Activated CD8-positive, alpha-beta memory T cell treated with anti-CD3 and anti-CD28 coated beads for 36 hours (primary cell): Measurements from ENCODE around the gene PIEZO2. TPM values are rescaled to one million over a fixed set of nuclear protein-coding genes. Genes with fewer than 3 reads are reported as not detected.
"Not testable (repeated sequence)": the region's sequence is repeated elsewhere in the genome, so short reads cannot be mapped to it uniquely, and the experiment has no call there.

Experiments
- CTCF ChIA-PET: fragments of 350-600 bp; sonication (Branson Sonifier 250); formaldehyde crosslinking; loops from one replicate; lab custom pipeline; 2021; ENCODE audit warnings: antibody characterized with exemption; lab: Charles Lee
- POLR2A ChIA-PET: fragments of 350-600 bp; sonication (Branson Sonifier 250); formaldehyde crosslinking; loops from one replicate; lab custom pipeline; 2021; ENCODE audit warnings: antibody characterized with exemption; lab: Charles Lee
- total RNA-seq, 2 experiments: library from RNA; stranded (reverse); gene quantifications; one replicate each; pipeline ENCODE4 v1.2.3, GENCODE V29; 2021

The PIEZO2 gene
- total RNA-seq, 2 experiments from 2014 or later: not detected

- CTCF ChIA-PET, POLR2A ChIA-PET: not testable (repeated sequence)
These were observed 506.3 kb downstream of the PIEZO2 start for GRCh38 chr18:10642915-10643524.

- POLR2A ChIA-PET, CTCF ChIA-PET: not testable (repeated sequence)
These were observed 510.9 kb downstream of the PIEZO2 start for GRCh38 chr18:10638539-10638885.

GRCh38 chr18:10637858-10638538 is 511.4 kb downstream of the PIEZO2 start:
- POLR2A ChIA-PET, CTCF ChIA-PET: not testable (repeated sequence)

GRCh38 chr18:10629076-10629475 is 520.3 kb downstream of the PIEZO2 start:
- CTCF ChIA-PET, POLR2A ChIA-PET: not testable (repeated sequence)

- CTCF ChIA-PET, POLR2A ChIA-PET: not testable (repeated sequence)
These were observed 522.7 kb downstream of the PIEZO2 start for GRCh38 chr18:10626606-10627213.

- CTCF ChIA-PET, POLR2A ChIA-PET: not testable (repeated sequence)
These were observed 525.8 kb downstream of the PIEZO2 start for GRCh38 chr18:10623606-10624005.

GRCh38 chr18:10622982-10623381 is 526.4 kb downstream of the PIEZO2 start:
- CTCF ChIA-PET, POLR2A ChIA-PET: not testable (repeated sequence)

- CTCF ChIA-PET, POLR2A ChIA-PET: not testable (repeated sequence)
These were observed 528.6 kb downstream of the PIEZO2 start for GRCh38 chr18:10620670-10621329.
